Posterior vena cava (tissue), 2 donors: ENCODE results near the gene RAB25. TPM values are rescaled to one million over a fixed set of nuclear protein-coding genes. Genes with fewer than 3 reads are reported as not detected.
"Not testable (repeated sequence)": the region's sequence is repeated elsewhere in the genome, so short reads cannot be mapped to it uniquely, and the experiment has no call there.

Experiments
- DNase-seq: peaks from one replicate; pipeline ENCODE4 v3.0.0-alpha.2; 2020; ENCODE audit warnings: low spot score
- intact Hi-C, 2 donors: fragments of 100-400 bp; cut with DNase I; formaldehyde crosslinking; loops; one replicate each; pipeline versions ENCODE4 v1.14.1 to v1.14.2; 2022 to 2023
- total RNA-seq, 2 donors: library from RNA; stranded (reverse); fragmentation: NEBNext Ultra II Directional; extraction: Animal tissue kit (Norgen Biotek cat#: 25700); gene quantifications; one replicate each; pipeline ENCODE4 v1.2.1, GENCODE V29; 2021
- donor health status: DM: yes; HTN: yes; CAD: no.
- donor health status: DM: yes; HTN: yes; CAD: no.

Gene RAB25
- total RNA-seq, 2 donors from 2014 or later = not detected

GRCh38 chr1:156053768-156054499 is 7.0 kb upstream of the RAB25 start, which contains the start of gene UBQLN4:
TSS of gene UBQLN4 (minus strand) at chr1:156053798. CDS start at chr1:156053701, 97 bp downstream.
- intact Hi-C loops = no loop called here
- DNase-seq = peak; percentile 96

GRCh38 chr1:156054500-156055280 is 6.3 kb upstream of the RAB25 start, which contains the start of gene LAMTOR2:
TSS of gene LAMTOR2 (plus strand) at chr1:156054782. CDS start at chr1:156054890, 108 bp downstream.
- intact Hi-C loops = no loop called here
- DNase-seq = peak; percentile 99

- intact Hi-C loops = no loop called here
- DNase-seq = no peak
Measured at GRCh38 chr1:156055281-156056048, 5.5 kb upstream of the RAB25 start.

GRCh38 chr1:156056326-156056849 is 4.6 kb upstream of the RAB25 start:
- DNase-seq = no peak
- intact Hi-C loops = no loop called here

- intact Hi-C loops = no loop called here
Measured at GRCh38 chr1:156062189-156062588, 1.2 kb downstream of the RAB25 start.

GRCh38 chr1:156063997-156064285 is 3.0 kb downstream of the RAB25 start:
- DNase-seq = no peak
- intact Hi-C loops = no loop called here

More at GRCh38 chr1:156062189-156062588, 1.2 kb downstream of the RAB25 start:
- DNase-seq = no peak

- intact Hi-C loops = no loop called here
- DNase-seq = no peak
Measured at GRCh38 chr1:156064615-156065014, 3.7 kb downstream of the RAB25 start.

- no peak for DNase-seq
- intact Hi-C loops = no loop called here
Measured at GRCh38 chr1:156065212-156065611, 4.3 kb downstream of the RAB25 start.

GRCh38 chr1:156065871-156066270 is 4.9 kb downstream of the RAB25 start:
- intact Hi-C loops = no loop called here

GRCh38 chr1:156067262-156067661 is 6.3 kb downstream of the RAB25 start:
- DNase-seq = no peak
- intact Hi-C loops = no loop called here

More at GRCh38 chr1:156065871-156066270, 4.9 kb downstream of the RAB25 start:
- DNase-seq = no peak

GRCh38 chr1:156069490-156070455 is 8.8 kb downstream of the RAB25 start:
- intact Hi-C loops = no loop called here
- DNase-seq = no peak

- intact Hi-C loops = no loop called here
- DNase-seq = no peak
Measured at GRCh38 chr1:156070548-156070947, 9.6 kb downstream of the RAB25 start.

- DNase-seq, intact Hi-C loops: not testable (repeated sequence)
Measured at GRCh38 chr1:156071332-156071816, 10.4 kb downstream of the RAB25 start.

- intact Hi-C loops = no loop called here
- DNase-seq = no peak
Measured at GRCh38 chr1:156072251-156072650, 11.3 kb downstream of the RAB25 start.

GRCh38 chr1:156073110-156073687 is 12.2 kb downstream of the RAB25 start:
- DNase-seq = no peak
- intact Hi-C loops = no loop called here

GRCh38 chr1:156073740-156074139 is 12.8 kb downstream of the RAB25 start:
- intact Hi-C loops = no loop called here
- DNase-seq = no peak

GRCh38 chr1:156074661-156075060 is 13.7 kb downstream of the RAB25 start:
- intact Hi-C loops = no loop called here

GRCh38 chr1:156075162-156075561 is 14.2 kb downstream of the RAB25 start:
- intact Hi-C loops = no loop called here
- DNase-seq = no peak

More at GRCh38 chr1:156074661-156075060, 13.7 kb downstream of the RAB25 start:
- DNase-seq = no peak
